Left colon (tissue), 2 donors: ENCODE measurements around the gene ANXA2R. TPM values are rescaled to one million over a fixed set of nuclear protein-coding genes. Genes with fewer than 3 reads are reported as not detected.

ENCODE experiments used
- ATAC-seq: fragments of 200-7000 bp; cut with Tn5 transposase; one replicate; pipeline ENCODE4 v1.9.1; 2020; ENCODE audit warnings: mild to moderate bottlenecking, moderate library complexity
- DNase-seq, 2 donors: peaks; one replicate each; pipeline ENCODE4 v3.0.0-alpha.2; 2020
- intact Hi-C, 2 donors: fragments of 100-400 bp; cut with DNase I in 1 of 2; cut with micrococcal nuclease in 1 of 2; formaldehyde crosslinking; loops; one replicate each; pipeline versions ENCODE4 v1.11.2 to v1.14.0; 2022; cut with DNase I, micrococcal nuclease
- total RNA-seq, 2 donors: library from RNA; stranded (reverse); fragmentation: NEBNext Ultra II Directional; extraction: Animal tissue kit (Norgen Biotek cat#: 25700); gene quantifications; one replicate each; pipeline ENCODE4 v1.2.1, GENCODE V29; 2021
- donor health status: DM: no; HTN: no; CAD: no.
- donor health status: DM: yes; HTN: yes; CAD: no.

The ANXA2R gene
- total RNA-seq, 2 donors from 2014 or later = 1.0 to 1.3 TPM

- DNase-seq = no peak
- no peak for ATAC-seq
- intact Hi-C loops = loop anchor here (10.0 kb wide), 2 partner anchors 46 to 54 kb away; partner anchors contain the start of gene ANXA2R (in 1 of the 2)
Observed at GRCh38 chr5:42990892-42991291, 49.2 kb downstream of the ANXA2R start.

Other genes with a start within 250 kb of the ANXA2R start
- 1,000 to 10,000 TPM; 1,235 to 2,399 TPM for gene SELENOP, start 228.4 kb downstream of the ANXA2R start, total RNA-seq
- gene ZNF131, start 80.6 kb upstream of the ANXA2R start, total RNA-seq = 10 to 100 TPM; 21.4 to 26.7 TPM
- under 1 TPM; 0.20 to 0.34 TPM for gene NIM1K, start 151.9 kb upstream of the ANXA2R start, total RNA-seq